ENCODE results near the gene TMEM217.

GRCh38 chr6:37177077-37177934 lies 80.6 kb downstream of the TMEM217 start:
- TF ChIP-seq POLR2A (IDR thresholded peaks at IDR 0.05) (no peak), EP300 (IDR thresholded peaks at IDR 0.05) (no peak)
